Activated naive CD4-positive, alpha-beta T cell treated with anti-CD3 and anti-CD28 coated beads, Interleukin-2, amount 50 U/mL, for 16 hours (primary cell): ENCODE measurements around the gene OR1B1.
"Not testable (repeated sequence)": the region's sequence is repeated elsewhere in the genome, so short reads cannot be mapped to it uniquely, and the experiment has no call there.

ENCODE experiments used
- DNase-seq: peaks from one replicate; pipeline ENCODE4 v3.0.0-alpha.2; 2020

The OR1B1 gene

DNA sequence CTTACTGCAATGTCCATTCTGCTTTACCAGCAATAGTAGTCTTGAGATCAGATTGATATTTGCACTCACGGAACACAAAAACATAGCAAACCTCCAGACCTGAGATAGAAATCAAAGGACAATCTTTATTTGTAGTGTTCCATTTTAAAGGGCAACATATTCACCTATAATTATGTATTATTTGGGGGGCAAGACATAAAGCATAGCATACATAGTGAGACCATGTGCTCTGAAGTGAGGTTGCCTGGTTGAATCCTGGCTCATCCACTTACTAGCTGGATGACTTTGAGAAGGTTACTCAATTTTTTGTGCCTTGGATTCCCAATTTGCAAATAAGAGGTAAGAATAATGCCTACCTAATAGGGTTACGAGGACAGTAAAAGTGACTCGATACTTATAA, at the start of gene OR1B1:
Gene OR1B1 (minus strand): TSS at position 101 of the 400 bp plus-strand sequence.
- DNase-seq = no peak

DNA sequence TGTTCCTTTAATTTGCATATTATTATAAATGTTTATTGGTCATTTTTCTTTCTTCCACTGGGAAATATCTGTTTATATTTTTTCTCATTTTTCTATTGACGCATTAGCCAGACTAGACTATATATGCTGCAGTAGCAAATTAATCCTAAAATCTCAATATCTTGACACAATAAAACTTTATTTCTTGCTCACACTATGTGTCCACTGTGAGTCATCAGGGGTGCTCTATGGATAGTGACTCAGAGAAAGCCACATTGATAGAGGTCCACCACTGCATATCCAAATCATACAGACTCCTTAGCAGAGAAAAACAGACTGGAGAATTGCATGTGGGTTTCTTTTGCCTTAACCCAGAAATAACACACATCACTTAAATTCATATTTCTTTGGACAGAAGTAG, 38.3 kb upstream of the OR1B1 start:
- DNase-seq = no peak

DNA sequence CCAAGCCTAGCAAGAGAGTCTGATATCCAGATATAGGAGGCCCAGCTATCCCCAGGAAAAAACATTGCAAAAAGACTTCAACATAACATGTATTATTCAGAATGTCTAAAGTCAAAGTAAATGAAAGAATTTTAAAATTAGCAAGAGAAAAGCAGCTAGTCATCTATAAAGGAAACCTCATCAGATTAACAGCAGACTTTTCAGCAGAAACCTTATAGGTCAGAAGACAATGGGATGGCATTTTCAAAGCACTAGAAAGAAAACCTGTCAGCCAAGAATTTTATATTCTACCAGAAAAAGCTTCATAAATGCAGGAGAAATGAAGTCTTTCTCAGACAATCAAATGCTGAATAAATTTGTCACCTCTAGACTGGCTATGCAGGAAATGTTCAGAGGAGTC, 27.4 kb upstream of the OR1B1 start:
- DNase-seq = no peak

DNA sequence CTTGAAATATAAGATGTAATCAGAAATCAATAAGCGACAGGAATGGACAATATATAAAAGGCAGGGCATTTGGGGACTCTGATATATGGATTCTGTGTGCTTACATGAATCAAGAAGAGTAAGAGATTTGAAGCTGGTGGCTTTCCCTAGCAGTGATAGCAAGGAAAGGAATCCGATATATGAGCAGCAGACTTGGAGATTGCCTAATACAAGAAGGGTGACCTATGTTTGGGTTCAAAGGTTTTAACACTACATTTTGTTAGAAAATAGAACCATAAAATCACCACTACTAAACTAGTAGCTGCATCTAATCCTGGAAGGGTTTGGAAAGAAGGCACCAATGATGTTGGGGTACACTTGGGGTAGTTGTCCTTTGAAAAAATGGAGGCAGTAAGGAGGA, 15.1 kb upstream of the OR1B1 start:
- no peak for DNase-seq

DNA sequence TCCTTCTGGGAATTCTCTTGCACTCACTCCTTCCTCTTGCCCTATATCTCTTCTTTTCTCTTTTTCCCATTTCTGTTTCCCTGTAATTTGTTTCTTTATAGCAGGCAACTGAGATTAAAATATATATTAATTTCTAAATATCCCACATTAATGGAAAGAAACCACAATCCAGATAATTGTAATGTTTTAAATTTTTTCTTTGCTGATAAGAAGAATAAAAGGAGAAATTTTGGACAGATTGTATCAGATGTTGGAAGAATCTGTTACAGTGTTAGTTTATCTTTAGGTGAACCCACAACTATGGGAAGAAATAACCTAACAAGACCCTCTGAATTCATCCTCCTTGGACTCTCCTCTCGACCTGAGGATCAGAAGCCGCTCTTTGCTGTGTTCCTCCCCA, 4.0 kb upstream of the OR1B1 start, which contains the start of gene OR1L1:
Gene OR1L1 (plus strand): TSS at position 301 of the 400 bp plus-strand sequence. CDS start 0 bp downstream, at position 301.
- no peak for DNase-seq

DNA sequence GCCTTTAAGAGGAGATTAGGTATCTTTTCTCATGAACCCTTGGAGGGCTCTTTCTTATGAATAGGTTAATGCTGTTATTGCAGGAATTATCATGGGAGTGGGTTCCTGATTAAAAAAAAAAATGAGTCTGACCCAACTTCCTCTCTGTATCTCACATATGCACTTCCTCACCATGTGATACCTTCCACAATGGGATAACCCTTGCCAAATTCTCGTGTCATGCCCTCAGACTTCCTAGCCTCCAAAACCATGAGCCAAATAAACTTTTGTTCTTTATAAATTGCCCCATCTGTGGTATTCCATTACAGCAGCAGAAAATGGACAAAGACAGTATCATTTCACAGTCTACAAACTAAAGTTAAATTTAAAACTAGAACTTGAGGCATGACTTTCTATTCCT, 1.0 kb downstream of the OR1B1 start:
- no peak for DNase-seq

DNA sequence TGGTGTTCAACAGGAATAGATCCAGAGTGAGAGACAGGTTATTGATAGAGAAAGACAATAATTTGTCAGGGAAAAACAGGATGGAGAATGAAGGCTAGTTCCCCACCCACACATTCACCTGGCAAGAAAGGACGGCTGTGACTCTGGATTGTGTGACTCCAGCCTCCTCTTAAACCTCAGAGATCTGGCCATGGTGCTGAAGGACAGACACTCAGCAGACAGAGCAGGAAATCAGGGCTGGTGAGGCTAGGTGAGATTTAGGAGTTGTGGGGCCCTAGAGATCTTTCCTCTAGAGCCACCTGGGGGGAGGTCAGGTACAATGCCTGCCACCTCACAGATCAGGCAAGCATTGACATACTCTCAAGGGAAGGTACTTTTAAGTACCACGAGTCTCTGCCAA, 15.2 kb downstream of the OR1B1 start:
- no peak for DNase-seq

DNA sequence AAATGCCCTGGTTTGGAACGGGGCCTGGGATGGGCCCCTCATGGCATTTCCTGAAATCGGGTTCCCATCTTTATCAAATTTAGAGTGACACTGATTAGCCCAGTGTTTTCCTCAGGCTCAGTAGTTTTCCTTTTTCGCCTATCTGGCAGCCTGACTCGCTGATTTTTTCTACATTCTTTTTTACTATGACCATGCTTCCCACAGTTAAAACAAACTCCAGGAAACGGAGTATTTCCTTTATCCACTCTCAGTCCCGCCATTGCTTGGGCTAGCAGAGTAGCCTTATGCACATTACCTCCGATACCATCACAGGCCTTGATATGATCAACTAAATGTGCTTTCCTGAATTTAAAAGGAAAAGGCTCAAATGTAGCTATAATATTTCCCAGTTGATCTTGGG, 37.4 kb downstream of the OR1B1 start:
- no peak for DNase-seq

DNA sequence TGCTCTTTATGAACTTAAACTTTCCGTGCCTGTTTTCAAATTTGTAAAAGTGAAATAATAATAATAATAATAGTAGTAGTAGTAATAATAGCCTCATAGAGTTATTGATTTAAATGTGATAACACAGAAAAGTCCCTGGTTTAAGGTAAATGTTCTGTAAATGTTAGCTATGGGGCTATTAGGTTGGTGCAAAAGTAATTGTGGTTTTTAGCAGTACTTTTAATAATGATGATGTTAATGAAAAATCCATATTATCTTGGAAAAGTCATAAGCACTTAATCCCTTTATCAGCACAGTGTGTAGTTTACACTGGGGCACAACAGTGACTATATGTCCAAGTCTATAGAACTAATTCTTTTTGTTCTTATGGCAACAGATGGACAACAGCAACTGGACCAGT, 43.1 kb downstream of the OR1B1 start, which contains the start of gene OR1Q1:
Gene OR1Q1 (plus strand): TSS at position 377 of the 400 bp plus-strand sequence. CDS start 0 bp downstream, at position 377.
- DNase-seq = no peak

DNA sequence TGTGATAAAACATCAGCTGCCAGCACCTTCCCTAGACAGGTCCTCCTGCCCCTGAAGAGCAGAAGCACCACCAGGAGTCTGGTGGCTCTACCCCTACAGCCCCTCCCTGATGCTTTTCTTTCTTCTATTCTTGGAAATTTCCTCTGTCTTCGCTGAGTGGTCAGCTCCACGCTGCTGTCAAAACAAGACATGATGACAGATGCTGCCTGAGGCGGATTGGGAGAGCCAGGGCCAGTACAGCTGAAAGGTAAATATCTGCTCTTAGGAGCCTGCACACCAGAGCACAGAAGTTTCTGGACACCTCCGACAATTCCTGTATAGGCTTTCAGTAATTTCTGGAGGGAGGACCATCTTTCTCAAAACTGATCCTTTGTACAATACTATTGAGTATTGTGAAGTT, 47.6 kb downstream of the OR1B1 start:
- DNase-seq = no peak

DNA sequence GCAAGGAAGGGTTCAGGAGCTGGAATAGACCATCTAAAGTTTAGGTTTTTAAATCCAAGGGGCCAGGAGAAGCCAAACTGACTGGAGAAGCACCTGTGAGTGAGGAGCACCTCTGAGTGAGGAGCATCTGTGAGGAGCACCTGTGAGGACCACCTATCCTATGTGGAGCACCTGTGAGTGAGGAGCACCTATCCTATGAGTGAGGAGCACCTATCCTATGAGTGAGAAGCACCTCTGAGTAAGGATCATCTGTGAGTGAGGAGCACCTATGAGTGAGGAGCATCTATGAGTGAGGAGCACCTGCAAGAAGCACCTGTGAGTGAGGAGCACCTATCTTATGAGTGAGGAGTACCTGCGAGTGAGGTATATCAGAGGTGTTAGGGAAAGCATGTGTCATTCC, 50.8 kb downstream of the OR1B1 start:
- no peak for DNase-seq

DNA sequence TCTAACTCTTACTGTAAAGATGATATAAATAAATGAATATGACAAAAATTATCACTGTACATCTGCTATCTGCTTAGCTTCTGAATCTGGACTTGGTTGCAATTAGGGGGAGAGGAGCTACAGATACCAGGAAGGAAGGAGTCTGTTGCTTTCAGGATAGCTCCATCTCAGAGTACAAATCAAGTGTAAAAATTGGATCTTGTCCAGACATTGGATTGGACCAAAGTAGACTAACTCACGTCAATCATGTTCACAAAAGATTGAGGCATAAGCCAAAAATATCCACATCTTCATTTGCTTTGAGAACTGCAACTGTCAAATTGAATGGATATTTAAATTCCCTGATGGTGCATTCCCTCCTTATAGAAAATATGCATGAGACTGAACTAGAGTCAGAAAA, 51.7 kb downstream of the OR1B1 start:
- no peak for DNase-seq

DNA sequence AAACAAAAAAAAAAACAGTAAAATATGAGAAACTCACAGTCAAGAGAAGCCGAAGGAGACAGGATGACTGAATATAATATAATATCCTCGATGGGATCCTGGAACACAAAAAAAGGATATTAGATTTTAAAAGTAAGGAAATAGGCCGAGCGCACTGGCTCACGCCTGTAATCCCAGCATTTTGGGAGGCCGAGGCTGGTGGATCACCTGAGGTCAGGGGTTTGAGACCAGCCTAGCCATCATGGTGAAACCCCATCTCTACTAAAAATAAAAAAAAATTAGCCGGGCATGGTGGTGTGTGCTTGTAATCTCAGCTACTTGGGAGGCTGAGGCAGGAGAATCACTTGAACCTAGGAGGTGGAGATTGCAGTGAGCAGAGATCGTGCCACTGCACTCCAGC, 74.1 kb downstream of the OR1B1 start, which contains the start of gene OR1L8:
Gene OR1L8 (minus strand): TSS at position 101 of the 400 bp plus-strand sequence. CDS start 14,907 bp downstream, outside the sequence.
- DNase-seq = not testable (repeated sequence)

DNA sequence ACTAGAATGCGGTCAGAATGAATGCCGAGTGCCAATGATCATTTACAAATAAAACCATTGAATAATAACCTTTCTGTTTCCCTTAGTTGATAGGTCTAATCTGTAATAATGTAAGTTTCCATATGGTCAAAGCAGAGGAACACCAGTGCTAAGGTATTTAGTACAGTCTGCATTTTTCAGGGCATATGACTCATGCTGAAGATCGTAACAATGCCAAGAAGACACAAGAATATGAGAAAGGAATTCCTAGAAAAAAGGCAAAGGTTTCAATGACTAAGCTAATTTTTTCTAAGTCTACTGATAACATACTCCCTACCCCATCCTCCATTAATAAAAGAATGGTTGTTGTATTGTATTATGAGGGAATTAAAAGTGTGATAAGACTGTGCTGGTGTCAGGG, 77.1 kb downstream of the OR1B1 start:
- DNase-seq = no peak

DNA sequence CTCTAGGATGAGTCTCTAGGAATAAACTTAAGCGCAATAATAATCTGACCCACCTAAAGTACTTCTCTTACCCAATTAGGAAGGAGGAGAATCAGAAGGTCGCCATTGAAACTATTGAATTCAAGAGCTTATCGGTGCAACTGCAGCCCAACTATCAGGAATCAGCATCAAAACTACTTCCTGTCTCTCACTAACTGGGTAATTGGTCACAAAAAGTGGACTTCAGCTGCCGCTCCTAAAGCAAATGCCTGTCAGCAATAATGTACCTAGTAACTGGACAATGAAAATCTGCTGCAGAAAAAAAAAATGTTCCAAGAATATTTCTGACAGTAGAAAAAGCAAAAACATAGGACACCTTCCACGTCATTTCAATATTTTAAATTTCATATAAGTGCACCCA, 77.6 kb downstream of the OR1B1 start:
- DNase-seq = no peak
